Measurements from ENCODE around the gene GALNT17. TPM values are rescaled to one million over a fixed set of nuclear protein-coding genes. Genes with fewer than 3 reads are reported as not detected.

GALNT17 gene
- total RNA-seq, 1 donor from 2014 or later, result 1.7 TPM

DNA sequence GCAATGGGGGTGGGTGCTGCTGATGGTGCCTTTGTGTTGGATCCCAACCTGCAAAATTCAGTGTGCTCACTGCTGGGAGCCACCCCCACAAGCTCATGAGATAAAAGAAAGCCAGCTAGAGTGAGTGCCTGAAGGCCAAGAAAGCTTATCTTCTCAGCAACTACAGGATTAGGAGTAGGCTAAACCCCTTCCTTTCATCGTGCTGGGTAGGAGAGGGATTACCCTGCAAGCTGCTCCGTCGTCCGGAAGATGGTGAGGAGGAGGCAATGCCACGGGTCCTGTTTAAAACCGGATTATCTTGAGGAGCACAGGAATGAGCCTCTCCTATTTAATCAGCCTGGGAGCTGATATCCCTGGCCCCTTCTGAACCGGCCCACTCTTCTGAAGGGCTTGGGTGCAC, 258.0 kb downstream of the GALNT17 start:
- DNase-seq (ENCODE audit: low spot score), result no peak

DNA sequence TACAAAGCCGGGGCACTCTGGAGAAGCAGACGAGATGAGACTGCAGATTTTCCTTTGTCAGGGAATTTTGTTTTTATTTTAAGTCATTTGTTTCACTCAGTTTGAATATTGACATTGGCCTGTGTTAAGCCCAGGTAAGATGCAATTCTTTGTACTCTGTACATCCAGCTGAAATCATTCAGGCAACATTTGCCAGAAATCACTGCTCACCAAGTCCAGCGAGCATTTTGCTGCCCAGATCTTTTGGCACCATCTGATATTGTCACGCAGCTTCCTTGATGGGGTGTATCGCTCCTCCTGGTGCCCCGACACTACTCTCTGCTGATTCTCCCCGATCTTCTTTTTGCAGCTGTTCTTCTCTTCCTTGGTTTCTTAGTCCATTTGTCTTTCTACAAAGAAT, 261.7 kb downstream of the GALNT17 start:
- DNase-seq (ENCODE audit: low spot score), result no peak

DNA sequence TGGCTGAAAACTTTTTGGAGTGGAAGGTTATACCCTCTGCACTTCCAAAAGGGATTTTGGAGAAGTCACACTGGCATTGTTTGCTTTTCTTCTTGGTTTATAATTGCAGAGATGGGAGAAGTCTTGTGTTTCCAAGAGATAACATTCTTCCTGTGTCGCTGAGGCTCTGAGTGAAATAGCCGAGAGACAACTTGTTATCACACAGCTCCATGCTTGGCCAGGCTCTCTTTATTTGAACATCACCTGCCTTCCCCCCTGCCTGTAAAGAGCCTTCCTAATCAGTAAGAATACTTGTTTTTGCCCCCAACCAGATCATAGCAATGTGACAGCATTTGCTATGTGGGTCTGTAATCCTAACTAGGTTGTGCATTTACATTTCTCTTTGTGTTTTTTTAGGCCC, 270.7 kb downstream of the GALNT17 start:
- DNase-seq (ENCODE audit: low spot score), result no peak

DNA sequence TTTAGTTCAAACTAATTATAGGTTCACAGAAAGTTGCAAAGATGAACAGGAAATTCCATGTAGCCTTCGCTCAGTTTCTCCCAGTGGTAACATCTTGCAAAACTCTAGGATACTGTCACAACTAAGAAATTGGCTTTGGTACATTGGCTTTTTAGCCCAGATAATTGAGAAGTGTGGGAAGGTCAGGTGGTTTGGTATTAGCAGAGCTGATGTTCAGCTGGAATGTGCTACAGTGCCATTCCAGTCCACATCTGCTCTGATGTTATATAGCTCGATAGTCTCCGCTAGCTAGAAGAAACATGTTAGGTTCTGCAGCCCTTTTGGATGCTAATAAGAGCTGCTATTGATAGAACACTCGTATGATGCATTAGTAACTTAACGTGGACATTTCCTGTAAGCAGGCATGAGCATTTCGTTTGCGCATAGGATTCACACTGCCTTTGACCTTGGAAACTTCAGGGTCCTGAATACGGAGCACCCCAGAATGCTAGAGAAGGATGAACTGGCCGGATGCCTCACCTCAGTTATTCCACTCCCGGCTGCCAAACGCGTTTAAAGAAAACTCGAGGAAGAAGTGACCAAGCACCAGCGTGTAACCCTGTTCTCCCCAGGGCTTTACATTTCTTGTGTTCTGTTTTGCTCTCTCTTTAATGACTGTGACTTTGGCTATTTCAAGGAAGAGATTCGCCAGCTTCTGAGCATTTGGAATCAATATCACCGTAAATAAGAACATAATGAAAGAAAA, 271.4 kb downstream of the GALNT17 start:
- no peak for DNase-seq (ENCODE audit: low spot score)

DNA sequence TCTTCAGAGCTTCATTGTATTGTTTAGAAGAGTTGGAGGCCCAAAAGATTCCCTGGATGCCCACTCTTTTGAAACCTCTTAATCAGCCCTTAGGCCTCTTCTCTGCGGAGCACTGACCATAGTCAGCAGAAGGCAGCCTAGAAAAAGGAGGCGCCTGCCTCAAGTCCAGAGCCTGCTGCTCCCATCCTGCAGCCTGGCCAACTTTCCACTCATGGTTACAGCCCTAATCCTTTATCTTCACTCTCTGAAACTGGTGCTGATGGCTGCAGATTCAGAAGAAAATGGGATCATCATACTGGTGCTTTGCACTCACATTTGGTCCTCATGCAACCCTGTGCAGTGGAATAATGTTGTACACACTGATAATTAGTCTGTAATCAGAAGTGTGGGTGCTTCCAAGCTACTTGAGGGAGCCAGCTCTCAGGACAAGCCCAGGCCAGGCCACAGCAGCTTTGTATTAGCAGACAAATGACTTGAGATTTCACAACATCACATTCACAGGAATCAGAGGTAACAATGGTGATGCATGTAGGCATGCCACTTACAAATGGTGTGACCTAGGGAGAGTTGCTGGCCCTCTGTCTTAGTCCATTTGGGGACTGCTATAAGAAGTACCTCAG, 272.9 kb downstream of the GALNT17 start:
- no peak for DNase-seq (ENCODE audit: low spot score)

DNA sequence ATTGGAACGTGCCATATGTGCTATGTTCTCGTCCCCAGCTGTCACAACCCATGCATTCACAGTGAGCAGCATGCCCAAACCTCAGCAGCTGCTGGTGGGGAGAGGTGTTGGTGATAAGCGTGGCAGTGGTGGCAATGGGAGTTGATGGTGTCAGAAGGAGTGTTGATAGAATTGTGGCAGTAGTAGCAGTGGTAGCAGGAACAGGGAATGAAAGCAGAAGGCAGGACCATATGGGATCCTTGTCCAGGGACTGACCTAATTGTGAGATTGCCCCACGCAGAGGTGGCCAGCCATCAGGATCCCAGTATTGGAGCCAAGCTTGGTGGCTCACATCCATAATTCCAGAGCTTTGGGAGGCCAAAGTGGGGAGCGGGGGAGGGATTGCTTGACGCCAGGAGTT, 276.3 kb downstream of the GALNT17 start:
- DNase-seq (ENCODE audit: low spot score), result no peak

DNA sequence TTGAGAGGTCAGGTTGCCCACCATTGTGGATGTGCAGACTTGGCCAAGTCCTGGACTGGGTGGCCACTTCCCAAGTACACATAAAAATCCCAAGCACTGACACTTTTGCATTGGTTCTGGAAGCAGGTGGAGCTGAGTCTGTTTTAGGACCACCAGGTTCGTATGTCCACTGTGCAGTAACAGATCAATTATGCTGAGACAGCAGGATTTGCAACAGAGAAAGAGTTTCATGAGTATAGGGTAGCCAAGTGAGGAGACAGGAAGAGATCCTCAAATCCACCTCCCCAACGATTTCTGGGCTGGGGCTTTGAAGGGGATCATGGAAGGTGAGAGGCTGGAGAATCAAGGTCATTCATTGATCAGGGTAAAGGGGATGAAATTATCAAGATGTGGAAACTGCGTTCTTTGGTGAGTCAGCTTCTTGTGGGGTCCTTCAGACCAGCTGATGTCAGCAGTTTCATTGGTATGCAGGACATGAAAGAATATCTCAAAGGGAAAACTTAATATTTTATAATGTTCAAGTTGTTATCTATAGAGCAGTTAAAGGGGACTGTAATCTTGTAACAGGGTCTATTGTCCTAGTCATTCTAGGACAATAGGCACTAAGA, 277.7 kb downstream of the GALNT17 start:
- no peak for DNase-seq (ENCODE audit: low spot score)

DNA sequence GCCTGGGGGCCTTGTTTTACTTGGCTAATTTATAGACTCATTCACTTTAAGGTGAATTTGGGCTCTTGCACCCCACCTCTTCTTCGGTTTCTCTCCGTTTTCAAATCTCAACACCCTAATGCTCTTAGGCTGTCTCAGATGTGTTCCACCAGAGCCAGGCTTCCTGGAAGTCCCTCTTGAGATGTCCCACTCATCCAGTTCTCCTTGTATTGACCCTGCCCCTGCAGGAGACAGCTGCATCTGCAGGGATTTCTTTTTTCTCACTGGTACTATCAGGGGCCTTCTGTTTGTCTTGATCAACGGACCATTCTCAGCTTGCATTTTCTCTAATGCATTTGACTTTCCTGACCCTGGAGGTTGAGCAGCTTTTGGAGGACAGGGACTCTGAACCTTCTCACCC, 279.5 kb downstream of the GALNT17 start:
- DNase-seq (ENCODE audit: low spot score), result no peak

DNA sequence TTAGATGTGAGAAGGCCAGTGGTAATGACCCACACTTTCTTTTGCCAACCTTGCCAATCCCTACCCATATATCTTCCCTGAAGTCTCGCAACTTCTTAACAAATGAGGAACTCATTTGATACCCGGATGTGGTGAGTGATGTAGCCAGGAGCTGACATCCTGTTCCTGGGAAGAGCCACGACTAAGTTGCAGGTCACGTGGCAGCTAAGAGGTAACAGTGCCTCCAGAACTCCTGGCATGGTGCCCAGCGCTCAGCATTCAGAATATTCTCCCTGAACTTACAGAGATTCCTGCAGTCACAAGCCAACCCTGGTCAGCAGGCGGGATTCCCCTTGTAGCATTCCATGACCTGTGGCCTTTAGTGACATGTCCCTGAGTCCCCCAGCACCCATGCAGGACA, 282.5 kb downstream of the GALNT17 start:
- no peak for DNase-seq (ENCODE audit: low spot score)

DNA sequence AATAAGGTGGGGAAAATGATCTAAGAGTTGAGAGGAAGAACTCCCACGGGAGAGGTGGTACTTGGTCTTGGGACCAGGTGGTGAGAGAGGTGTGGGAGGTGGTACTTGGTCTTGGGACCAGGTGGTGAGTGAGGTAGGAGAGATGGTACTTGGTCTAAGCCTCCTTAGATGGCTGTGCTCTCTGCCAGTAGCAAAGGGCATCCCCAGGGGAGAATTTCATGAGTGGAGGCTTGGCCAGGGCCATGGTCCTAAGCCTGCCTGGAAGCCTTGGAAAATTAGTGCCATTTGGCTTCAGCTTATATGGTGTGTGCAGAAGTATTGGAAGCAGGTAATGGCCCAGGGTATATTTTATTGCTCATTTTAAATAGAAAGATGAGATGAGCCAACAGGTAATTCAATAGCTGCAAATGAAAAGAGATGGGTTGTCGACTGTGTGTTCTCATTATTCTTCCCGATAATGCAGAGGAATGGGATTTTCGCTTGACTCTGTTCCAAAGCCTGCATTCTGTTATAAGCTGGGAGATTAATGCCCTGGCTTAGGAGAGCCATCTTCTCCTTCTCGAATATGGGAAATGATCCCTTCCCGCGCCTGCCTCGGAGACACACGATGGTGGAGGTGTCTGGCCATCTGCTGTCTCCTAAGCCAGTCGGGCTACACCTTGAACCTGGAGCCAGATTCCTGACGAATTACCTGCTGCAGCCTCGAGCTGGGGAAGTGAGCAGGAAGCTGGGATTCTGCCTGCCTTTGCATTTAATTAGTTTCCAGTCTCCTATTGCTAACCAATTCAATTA, 287.8 kb downstream of the GALNT17 start:
- no peak for DNase-seq (ENCODE audit: low spot score)

DNA sequence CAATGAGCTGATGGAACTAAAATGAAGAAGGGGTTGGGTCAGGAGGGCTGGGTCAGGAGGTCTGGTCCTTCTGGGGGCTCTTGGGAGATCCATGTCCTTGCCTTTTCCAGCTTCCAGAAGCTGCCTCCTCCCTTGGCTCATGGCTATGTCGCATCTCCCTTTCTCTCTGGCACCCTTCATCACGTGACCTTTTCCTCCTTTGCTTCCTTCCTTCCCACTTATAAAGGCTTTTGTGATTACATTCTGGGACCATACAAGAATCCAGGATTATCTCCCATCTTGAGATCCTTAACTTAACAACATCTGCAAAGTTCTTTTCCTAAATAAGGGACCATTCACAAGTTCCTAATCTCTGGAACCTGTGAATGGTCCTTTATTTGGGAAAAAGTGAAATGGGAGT, 290.2 kb downstream of the GALNT17 start:
- DNase-seq (ENCODE audit: low spot score), result no peak

DNA sequence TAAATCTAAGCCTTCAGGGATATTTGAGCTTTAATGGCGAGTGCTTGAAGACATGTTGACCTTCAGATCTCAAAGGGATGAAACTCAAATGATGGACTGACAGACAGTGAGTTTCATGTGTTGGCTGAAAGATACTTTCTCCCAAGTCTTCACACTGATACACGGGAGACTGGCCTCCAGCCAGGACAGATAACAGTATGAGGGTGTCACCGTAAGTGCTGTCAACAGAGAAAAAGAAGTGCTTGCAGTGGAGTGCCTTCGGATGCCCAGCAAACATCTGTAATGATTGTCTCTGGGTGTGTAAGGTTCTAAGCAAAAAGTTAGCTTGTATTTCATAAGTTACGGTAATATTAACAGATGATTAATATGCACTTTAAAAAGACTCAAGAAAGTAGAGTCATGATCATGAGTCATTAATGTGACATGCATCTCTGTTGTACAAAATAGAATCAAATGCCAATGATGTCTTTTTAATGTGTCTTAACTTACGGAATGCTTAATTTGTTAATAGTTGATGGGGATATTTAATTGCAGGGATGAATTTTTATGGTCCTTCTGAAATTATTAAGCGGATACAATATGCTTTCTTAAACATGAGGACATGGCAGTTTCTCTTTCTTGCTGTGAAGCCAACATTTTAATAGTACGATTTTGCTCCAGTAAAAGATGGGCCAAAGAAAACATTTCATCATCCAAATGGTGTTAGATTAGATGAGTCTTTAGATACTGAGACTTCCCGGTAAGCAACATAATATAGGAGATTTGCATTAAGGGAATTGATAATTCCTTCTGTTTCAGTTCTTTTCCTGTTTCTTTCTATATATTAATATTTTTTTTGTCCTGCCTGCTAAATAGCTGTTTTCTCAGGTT, 292.5 kb downstream of the GALNT17 start:
- no peak for DNase-seq (ENCODE audit: low spot score)

DNA sequence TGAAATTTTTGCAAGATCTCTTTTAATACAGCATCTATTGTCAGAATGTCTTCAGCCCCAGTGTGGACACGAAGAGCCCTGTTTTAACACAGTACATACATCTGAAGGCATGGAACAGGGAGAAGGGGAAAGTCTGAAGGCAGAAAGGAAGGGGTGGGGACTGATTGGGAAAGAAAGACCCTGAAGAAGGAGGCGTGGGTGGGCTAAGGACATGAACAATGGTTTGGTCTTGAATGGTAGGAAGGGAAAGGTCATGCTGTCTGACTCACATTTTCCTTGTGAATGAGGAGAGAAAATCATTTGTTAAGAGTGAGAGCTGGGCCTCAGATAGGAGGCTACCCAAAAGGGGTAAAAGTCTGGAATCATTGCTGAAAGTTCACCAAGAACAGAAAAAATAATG, 297.1 kb downstream of the GALNT17 start:
- no peak for DNase-seq (ENCODE audit: low spot score)

DNA sequence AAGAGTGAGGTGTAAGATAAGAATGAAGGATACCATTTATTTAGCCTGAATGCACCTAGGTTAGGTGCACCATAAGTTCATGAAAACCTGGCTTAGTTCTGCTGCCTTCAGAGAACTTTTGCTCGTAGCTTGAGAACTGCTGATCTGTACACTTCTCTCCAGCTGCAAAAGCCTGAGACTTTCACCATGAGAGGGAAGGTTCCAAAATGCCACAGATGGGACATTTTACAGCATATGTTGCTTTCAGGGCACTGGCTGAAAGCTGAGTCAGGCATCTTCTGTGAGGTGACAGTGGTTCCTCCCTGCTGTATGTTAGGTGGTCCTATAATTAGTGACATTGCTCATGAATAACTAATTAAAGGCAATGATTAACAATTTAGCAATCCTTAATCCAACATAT, 298.3 kb downstream of the GALNT17 start:
- no peak for DNase-seq (ENCODE audit: low spot score)

DNA sequence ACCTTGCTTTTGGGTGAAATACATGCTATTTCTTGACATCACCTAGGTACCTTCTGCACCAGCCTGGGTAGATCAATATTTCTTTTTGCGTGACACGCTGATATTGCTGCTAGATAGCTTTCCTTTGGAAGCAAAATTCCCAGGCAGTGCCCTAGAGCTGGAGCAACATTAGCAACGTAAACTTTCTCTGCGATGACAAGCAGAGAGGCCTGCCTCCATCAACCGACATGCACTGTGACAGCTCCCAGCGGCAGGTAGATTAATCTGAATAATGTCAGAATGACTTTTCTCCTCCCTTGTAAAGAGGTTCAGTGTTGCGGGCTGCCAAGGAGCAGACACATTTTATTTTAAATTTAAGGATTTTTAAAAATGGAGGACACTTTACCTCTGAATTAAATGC, 307.4 kb downstream of the GALNT17 start:
- no peak for DNase-seq (ENCODE audit: low spot score)

DNA sequence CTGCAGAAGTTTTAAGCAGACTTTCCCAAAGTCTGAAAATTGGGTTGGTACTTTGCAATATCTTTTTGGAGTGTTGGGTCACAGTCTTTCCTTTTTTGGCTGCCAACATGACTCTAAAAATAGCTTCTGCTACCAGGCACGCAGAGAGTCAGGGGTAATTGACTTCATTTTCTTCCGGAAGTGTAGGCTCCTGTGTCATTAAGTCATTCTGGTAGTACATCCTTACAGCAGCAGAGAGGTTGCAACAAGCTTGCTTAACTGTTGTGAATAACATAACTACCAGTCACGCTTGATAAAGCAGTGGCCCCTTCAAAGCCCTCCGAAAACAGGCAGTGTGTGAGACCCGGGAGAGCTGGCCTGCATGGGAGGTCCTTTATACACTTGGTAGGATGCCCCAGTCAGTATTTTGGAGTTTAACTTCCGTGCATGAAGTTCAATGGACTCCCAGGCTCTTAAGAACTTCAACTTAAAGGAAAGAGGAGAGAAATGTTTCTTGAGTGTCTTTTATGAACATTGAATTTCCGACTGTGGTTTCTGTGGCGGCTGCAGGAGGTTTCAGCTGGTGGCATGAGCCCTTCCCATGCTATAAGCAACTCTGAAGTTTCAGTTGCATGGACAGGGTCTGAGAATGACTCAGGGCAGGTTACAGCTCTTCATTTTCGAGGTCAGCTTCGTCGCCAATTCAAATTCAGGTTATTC, 310.7 kb downstream of the GALNT17 start:
- DNase-seq (ENCODE audit: low spot score), result no peak

DNA sequence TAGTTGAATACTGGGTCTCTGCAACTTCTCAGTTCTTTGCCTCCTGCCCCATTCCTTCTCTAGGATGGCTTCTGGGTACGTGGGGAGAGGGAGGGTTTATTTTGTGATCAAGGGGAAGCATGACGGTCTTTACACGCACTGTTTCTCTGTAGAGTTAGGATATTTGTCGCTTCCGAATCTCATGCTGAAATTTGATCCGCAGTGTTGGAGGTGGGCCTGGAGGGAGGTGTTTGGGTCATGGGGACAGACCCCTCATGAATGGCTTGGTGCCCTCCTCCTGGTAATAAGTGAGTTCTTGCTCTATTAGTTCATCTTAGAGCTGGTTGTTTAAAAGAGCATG, 311.2 kb downstream of the GALNT17 start:
- DNase-seq (ENCODE audit: low spot score), result no peak

DNA sequence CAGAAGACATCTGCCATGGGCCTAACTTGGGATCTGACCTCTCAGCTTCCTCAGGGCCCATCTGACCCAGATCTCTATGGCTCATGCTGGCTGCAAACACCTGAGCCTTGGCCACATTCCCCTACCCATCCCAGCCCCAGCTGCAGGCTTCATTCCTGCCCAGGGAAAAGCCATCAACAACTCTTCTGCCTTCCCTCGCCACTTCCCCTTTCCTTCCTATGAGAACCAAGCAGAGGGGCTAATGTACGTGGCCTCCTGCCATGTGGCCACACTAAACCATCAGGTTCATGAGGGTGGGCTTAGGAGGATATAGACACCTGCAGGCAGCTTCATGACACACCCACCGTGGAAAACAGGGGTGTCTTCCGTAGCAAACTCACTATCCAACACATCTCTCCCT, 312.2 kb downstream of the GALNT17 start:
- DNase-seq (ENCODE audit: low spot score), result no peak

DNA sequence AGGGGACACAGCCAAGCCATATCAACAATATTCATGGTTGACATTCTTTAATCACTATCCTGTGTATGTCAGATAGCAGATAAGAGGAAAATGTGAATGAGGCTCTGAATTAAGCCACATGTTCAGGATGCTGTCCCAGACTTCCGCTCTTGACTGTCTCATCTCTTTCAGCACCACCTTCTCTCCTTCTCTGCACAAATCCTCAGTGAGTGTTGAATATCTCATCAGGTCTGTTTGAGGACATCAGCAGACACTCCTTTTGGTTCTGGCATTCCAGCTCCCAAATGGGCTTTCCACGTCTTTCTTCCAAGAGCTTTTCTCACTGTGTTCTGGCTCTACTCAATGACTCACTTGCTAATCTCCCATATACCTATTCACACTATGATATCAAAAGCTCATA, 321.7 kb downstream of the GALNT17 start:
- no peak for DNase-seq (ENCODE audit: low spot score)

DNA sequence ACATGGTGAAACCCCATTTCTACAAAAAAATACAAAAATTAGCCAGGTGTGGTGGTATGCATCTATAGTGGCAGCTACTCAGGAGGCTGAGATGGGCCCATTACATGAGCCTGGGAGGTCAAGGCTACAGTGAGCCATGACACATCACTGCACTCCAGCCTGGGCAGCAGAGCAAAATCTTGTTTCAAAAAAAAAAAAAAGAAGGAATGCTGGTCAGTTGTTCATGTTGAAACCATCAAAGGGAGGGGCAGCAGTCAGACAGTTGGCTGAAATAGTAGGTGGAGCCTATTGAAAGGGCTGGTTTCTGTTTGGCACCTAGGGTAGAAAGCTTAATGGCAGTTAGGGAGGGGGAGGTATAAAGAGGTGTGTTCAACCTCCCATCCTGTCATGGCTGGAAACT, 323.0 kb downstream of the GALNT17 start:
- DNase-seq (ENCODE audit: low spot score), result no peak

DNA sequence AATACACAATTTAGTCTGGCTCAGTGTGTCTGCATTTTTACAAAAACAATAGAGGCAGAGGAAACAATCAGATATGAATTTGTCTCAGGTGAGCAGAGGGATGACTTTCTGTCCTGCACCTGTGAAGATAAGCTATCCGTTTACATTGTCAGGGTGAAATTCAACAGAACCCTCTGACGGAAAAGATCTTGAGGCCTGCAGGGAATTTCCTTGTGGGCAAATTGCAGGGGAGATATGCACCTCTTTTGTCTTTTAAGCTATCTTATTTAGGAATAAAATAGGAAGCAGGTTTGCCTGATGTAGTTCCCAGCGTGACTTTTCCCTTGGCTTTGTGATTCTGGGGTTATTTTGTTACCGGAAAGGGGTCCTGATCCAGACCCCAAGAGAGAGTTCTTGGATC, 325.1 kb downstream of the GALNT17 start:
- no peak for DNase-seq (ENCODE audit: low spot score)
